HepG2 (cell line): ENCODE measurements around the gene KMT2B. TPM values are rescaled to one million over a fixed set of nuclear protein-coding genes. Genes with fewer than 3 reads are reported as not detected.

ENCODE experiments used
- CREB1 ChIP-seq, 2 experiments: fragments of 450-650 bp in 1 of 2; IDR thresholded peaks; 2 replicates each; pipeline ENCODE4 v1.6.1; 2016 to 2017; ENCODE audit warnings: control low read depth in 1 of 2, mild to moderate bottlenecking in 1 of 2, missing compliant biosample characterization in 1 of 2, missing genetic modification characterization in 1 of 2
- KLF6 ChIP-seq: IDR thresholded peaks from 2 replicates; pipeline ENCODE4 v1.8.0; 2016; ENCODE audit warnings: missing biosample characterization, missing genetic modification reagents
- MXD4 ChIP-seq: IDR thresholded peaks from 2 replicates; pipeline ENCODE4 v1.6.1; 2016; ENCODE audit warnings: mild to moderate bottlenecking, missing biosample characterization, missing genetic modification reagents
- NFAT5 ChIP-seq: sonication (generic); formaldehyde crosslinking; IDR thresholded peaks from 2 replicates; pipeline ENCODE4 v1.4.0; 2020; ENCODE audit warnings: missing genetic modification reagents
- PAF1 ChIP-seq: IDR thresholded peaks from 2 replicates; pipeline ENCODE4 v1.6.1; 2016; ENCODE audit warnings: missing genetic modification reagents, missing compliant biosample characterization
- PAX8 ChIP-seq: sonication (generic); formaldehyde crosslinking; IDR thresholded peaks from 2 replicates; pipeline ENCODE4 v1.8.0; 2022; ENCODE audit warnings: mild to moderate bottlenecking, missing genetic modification reagents, borderline replicate concordance
- RXRA ChIP-seq: sonication (generic); formaldehyde crosslinking; IDR thresholded peaks from 2 replicates; pipeline ENCODE4 v1.5.1; 2020; ENCODE audit warnings: missing genetic modification reagents
- SETDB1 ChIP-seq: sonication (generic); formaldehyde crosslinking; IDR thresholded peaks from 2 replicates; pipeline ENCODE4 v1.5.1; 2020; ENCODE audit warnings: missing genetic modification reagents, mild to moderate bottlenecking, borderline replicate concordance
- SOX5 ChIP-seq: IDR thresholded peaks from 2 replicates; pipeline ENCODE4 v1.6.1; 2016; ENCODE audit warnings: borderline replicate concordance
- SP4 ChIP-seq: sonication (generic); formaldehyde crosslinking; IDR thresholded peaks from 2 replicates; pipeline ENCODE4 v1.8.1; 2023; ENCODE audit warnings: mild to moderate bottlenecking, missing genetic modification reagents
- TBX2 ChIP-seq: sonication (generic); formaldehyde crosslinking; IDR thresholded peaks from 2 replicates; pipeline ENCODE4 v1.5.0; 2020; ENCODE audit warnings: missing genetic modification reagents, mild to moderate bottlenecking, borderline replicate concordance
- ZBTB2 ChIP-seq: sonication (generic); formaldehyde crosslinking; IDR thresholded peaks from 2 replicates; pipeline ENCODE4 v1.8.0; 2022; ENCODE audit warnings: low read depth, missing genetic modification reagents
- ZBTB3 ChIP-seq: sonication (generic); formaldehyde crosslinking; IDR thresholded peaks from 2 replicates; pipeline ENCODE4 v1.4.0; 2020; ENCODE audit warnings: low read depth, mild to moderate bottlenecking, moderate library complexity, missing genetic modification reagents, borderline replicate concordance
- ZFYVE20 ChIP-seq: sonication (generic); formaldehyde crosslinking; IDR thresholded peaks from 2 replicates; pipeline ENCODE4 v1.8.0; 2023; ENCODE audit warnings: low read depth, mild to moderate bottlenecking, moderate library complexity, missing genetic modification reagents, borderline replicate concordance
- ZNF207 ChIP-seq: fragments of 450-650 bp; IDR thresholded peaks from 2 replicates; pipeline ENCODE4 v1.6.1; 2016; ENCODE audit warnings: antibody characterized with exemption, borderline replicate concordance
- ZNF234 ChIP-seq: sonication (generic); formaldehyde crosslinking; conservative IDR thresholded peaks from 2 replicates; pipeline ENCODE4 v1.5.1; 2020; ENCODE audit warnings: mild to moderate bottlenecking, missing genetic modification reagents
- ZNF260 ChIP-seq: sonication (generic); formaldehyde crosslinking; IDR thresholded peaks from 2 replicates; pipeline ENCODE4 v1.4.0; 2020; ENCODE audit warnings: missing genetic modification reagents, low read depth, mild to moderate bottlenecking, borderline replicate concordance
- ZNF382 ChIP-seq: sonication (generic); formaldehyde crosslinking; IDR thresholded peaks from 2 replicates; pipeline ENCODE4 v1.5.0; 2020; ENCODE audit warnings: missing genetic modification reagents, mild to moderate bottlenecking, borderline replicate concordance
- ZNF747 ChIP-seq: sonication (generic); formaldehyde crosslinking; IDR thresholded peaks from 2 replicates; pipeline ENCODE4 v1.8.1; 2023; ENCODE audit warnings: missing genetic modification reagents, mild to moderate bottlenecking, borderline replicate concordance
- ZNF850 ChIP-seq: sonication (generic); formaldehyde crosslinking; conservative IDR thresholded peaks from 2 replicates; pipeline ENCODE4 v1.9.0; 2021; ENCODE audit warnings: mild to moderate bottlenecking, missing genetic modification reagents
- polyA plus RNA-seq, 8 experiments: library from polyadenylated mRNA; depleted of rRNA in 3 of 8; stranded (reverse) in 7 of 8; unstranded in 1 of 8; fragments of >200 nt; fragmentation: Illumina TruSeq in 4 of 8; extraction: Trizol in 4 of 8; gene quantifications; 2 replicates each; pipeline versions ENCODE4 v1.2.1 to v1.2.3, GENCODE V29; 2011 to 2016; ENCODE audit warnings: low read depth in 4 of 8, missing spikeins in 1 of 8, mixed read lengths in 1 of 8; ENCODE audit not compliant: insufficient read depth in 1 of 8
- total RNA-seq, 5 experiments: library from RNA; depleted of rRNA; stranded (reverse); fragments of >200 nt; fragmentation: Illumina TruSeq; extraction: Trizol; gene quantifications; 2 replicates each; pipeline ENCODE4 v1.2.3, GENCODE V29; 2016; ENCODE audit warnings: low read depth in 1 of 5
- TF ChIP-seq, protein P1 (sequence below): sonication (generic); formaldehyde crosslinking; IDR thresholded peaks from 2 replicates; pipeline ENCODE4 v1.4.0; 2020; ENCODE audit warnings: missing genetic modification reagents, borderline replicate concordance

KMT2B gene
- total and polyA plus RNA-seq, 2 of the 13 experiments (the other 11 are each of a cell fraction or from before 2014, with no cell fraction given): 6.2 to 16.9 TPM

DNA sequence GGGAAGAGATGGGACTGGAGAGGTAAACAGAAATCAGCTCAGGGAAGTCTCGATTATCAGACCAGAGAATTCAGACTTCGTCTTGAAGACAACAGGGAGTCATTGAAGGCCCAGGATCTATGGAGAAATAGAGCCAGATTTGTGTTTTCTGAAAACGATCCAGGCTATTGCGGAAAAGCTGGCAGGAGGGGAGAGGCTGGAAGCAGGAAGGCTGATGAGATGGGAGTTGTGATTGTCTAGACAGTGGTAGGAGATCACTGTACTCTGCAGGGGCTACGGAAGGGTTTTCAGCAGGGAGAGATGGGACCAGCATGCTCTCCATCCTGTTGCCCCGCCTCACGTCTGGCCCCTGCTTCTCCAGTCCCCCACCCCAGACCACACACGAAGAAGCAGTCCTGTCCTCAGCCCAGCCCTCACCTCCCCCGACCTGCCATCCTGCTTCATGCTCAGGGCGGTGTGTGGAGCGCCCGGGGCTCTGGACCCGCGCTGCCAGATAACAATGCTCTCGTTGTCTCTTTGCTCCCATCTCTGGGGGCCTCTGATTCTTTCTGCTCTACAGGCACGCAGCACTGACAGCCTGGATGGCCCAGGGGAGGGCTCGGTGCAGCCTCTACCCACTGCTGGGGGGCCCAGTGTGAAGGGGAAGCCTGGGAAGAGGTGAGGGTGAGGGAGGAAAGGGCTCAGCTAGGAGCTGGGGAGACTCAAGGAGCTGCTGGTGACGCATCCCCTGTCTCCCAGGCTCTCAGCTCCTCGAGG, 59.5 kb downstream of the KMT2B start (continued):
- TF ChIP-seq RXRA (CRISPR knock-in tag): peak; percentile 45; the same call in 1 of the 2 replicates
- no peak for TF ChIP-seq ZNF207
- no peak for TF ChIP-seq SETDB1
- no peak for TF ChIP-seq KLF6 (CRISPR knock-in tag)
- no peak for TF ChIP-seq ZNF234 (CRISPR knock-in tag)
- TF ChIP-seq SP4 (CRISPR knock-in tag): no peak
- TF ChIP-seq SOX5 (CRISPR knock-in tag): peak; percentile 63; the same call in 1 of the 2 replicates
- TF ChIP-seq TBX2 (CRISPR knock-in tag): peak; percentile 37; the same call in 1 of the 2 replicates
- no peak for TF ChIP-seq PAX8 (CRISPR knock-in tag)
- TF ChIP-seq ZFYVE20 (CRISPR knock-in tag): no peak
- TF ChIP-seq ZBTB2 (CRISPR knock-in tag): no peak
- TF ChIP-seq PAF1 (CRISPR knock-in tag): no peak
- TF ChIP-seq ZNF850: no peak
- TF ChIP-seq MXD4 (CRISPR knock-in tag): no peak
- no peak for TF ChIP-seq ZBTB3 (CRISPR knock-in tag)
- TF ChIP-seq ZNF747 (CRISPR knock-in tag): no peak
- TF ChIP-seq, protein P1, sequence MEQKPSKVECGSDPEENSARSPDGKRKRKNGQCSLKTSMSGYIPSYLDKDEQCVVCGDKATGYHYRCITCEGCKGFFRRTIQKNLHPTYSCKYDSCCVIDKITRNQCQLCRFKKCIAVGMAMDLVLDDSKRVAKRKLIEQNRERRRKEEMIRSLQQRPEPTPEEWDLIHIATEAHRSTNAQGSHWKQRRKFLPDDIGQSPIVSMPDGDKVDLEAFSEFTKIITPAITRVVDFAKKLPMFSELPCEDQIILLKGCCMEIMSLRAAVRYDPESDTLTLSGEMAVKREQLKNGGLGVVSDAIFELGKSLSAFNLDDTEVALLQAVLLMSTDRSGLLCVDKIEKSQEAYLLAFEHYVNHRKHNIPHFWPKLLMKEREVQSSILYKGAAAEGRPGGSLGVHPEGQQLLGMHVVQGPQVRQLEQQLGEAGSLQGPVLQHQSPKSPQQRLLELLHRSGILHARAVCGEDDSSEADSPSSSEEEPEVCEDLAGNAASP (CRISPR knock-in tag): peak; percentile 30; the same call in 1 of the 2 replicates
- no peak for TF ChIP-seq CREB1 (IDR thresholded peaks at IDR 0.05)
- TF ChIP-seq CREB1 (CRISPR knock-in tag; IDR thresholded peaks at IDR 0.05): no peak
- TF ChIP-seq NFAT5: no peak
- no peak for TF ChIP-seq ZNF382 (CRISPR knock-in tag)
- no peak for TF ChIP-seq ZNF260
